BE2C (cell line): Measurements from ENCODE around the gene SLC4A8.
A peak's percentile ranks its signal among the peaks of the same experiment; 100 is the strongest.

ENCODE experiments used
- DNase-seq: peaks from one replicate; pipeline ENCODE4 v3.0.0-alpha.2; 2020
- H3K27me3 ChIP-seq: fragments of 250-450 bp; sonication (Bioruptor Pico); 2 replicates; pipeline ENCODE4 v1.5.1; 2020; ENCODE audit warnings: mild to moderate bottlenecking
- H3K36me3 ChIP-seq: fragments of 250-450 bp; sonication (Bioruptor Pico); 2 replicates; pipeline ENCODE4 v1.5.1; 2020; ENCODE audit warnings: mild to moderate bottlenecking
- H3K4me1 ChIP-seq: fragments of 250-450 bp; sonication (Bioruptor Pico); 2 replicates; pipeline ENCODE4 v1.5.1; 2020
- H3K4me3 ChIP-seq: 2 replicates; pipeline ENCODE4 v1.5.1; 2011; ENCODE audit warnings: low read depth, low read length
- H3K9me3 ChIP-seq: fragments of 250-450 bp; sonication (Bioruptor Pico); 2 replicates; pipeline ENCODE4 v1.5.1; 2020
- TF ChIP-seq, protein P1 (sequence below): IDR thresholded peaks from 2 replicates; pipeline ENCODE4 v1.5.1; 2012; ENCODE audit warnings: mild to moderate bottlenecking, low read depth, low read length

SLC4A8 gene

DNA sequence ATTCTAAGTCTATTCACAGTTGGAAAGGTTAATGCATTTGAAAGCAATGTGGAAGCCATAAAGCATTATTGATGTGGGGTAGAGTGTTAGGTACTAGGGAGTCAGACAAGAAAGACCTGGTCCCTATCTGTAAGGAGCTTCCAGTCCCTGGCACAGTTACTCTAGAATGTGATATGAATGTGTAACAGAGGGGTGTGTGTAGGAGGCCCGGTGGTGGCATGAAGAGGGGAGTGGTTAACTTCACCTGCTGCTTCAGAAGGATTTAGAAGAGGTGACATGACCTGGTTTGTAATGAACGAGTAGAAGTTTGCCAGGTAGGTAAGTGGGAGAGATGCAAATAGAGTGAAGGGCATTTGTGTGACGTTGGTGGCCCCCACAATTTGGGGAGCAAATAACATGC lies 18.3 kb upstream of the SLC4A8 start:
- no peaks in the 10 kb centered on the region for H3K27me3 ChIP-seq
- no peaks in the 10 kb centered on the region for H3K36me3 ChIP-seq
- TF ChIP-seq, protein P1, sequence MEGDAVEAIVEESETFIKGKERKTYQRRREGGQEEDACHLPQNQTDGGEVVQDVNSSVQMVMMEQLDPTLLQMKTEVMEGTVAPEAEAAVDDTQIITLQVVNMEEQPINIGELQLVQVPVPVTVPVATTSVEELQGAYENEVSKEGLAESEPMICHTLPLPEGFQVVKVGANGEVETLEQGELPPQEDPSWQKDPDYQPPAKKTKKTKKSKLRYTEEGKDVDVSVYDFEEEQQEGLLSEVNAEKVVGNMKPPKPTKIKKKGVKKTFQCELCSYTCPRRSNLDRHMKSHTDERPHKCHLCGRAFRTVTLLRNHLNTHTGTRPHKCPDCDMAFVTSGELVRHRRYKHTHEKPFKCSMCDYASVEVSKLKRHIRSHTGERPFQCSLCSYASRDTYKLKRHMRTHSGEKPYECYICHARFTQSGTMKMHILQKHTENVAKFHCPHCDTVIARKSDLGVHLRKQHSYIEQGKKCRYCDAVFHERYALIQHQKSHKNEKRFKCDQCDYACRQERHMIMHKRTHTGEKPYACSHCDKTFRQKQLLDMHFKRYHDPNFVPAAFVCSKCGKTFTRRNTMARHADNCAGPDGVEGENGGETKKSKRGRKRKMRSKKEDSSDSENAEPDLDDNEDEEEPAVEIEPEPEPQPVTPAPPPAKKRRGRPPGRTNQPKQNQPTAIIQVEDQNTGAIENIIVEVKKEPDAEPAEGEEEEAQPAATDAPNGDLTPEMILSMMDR: no peak
- no peak overlapping the region for H3K4me3 ChIP-seq
- H3K4me1 ChIP-seq: peaks cover 58% of the 10 kb centered on the region
- no peaks in the 10 kb centered on the region for H3K9me3 ChIP-seq
- DNase-seq: no peak

GRCh38 chr12:51406859-51407258 lies 17.8 kb upstream of the SLC4A8 start:
- Histone ChIP-seq H3K27me3 (no peaks in the 10 kb centered on the region), H3K4me1 (peaks cover 58% of the 10 kb centered on the region), H3K36me3 (no peaks in the 10 kb centered on the region), H3K9me3 (no peaks in the 10 kb centered on the region), H3K4me3 (no peak overlapping the region)
- TF ChIP-seq, protein P1: no peak
- DNase-seq: no peak

DNA sequence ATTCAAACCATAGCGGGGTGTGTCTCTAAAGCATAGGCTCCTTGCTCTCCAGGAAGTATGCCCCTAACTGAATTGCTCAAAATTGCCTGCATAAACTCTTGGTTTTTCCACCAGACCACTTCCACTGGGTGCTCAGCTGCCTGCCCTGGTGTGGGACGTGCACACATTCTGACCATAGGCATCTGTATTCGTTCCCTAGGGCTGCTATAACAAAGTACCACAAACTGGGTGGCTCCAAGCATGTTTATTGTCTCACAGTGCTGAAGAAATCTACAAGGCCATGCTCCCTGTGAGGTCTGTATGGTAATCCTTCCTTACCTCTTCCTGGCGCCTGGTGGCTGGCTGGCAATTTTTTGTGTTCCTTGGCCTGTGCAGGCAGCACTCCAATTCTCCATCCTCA lies 17.0 kb upstream of the SLC4A8 start:
- peaks cover 60% of the 10 kb centered on the region for H3K4me1 ChIP-seq
- TF ChIP-seq, protein P1: no peak
- H3K36me3 ChIP-seq: no peaks in the 10 kb centered on the region

GRCh38 chr12:51409846-51410245 lies 14.8 kb upstream of the SLC4A8 start:
- peaks cover 53% of the 10 kb centered on the region for H3K4me1 ChIP-seq
- no peaks in the 10 kb centered on the region for H3K9me3 ChIP-seq
- H3K27me3 ChIP-seq: no peaks in the 10 kb centered on the region
- no peaks in the 10 kb centered on the region for H3K36me3 ChIP-seq
- H3K4me3 ChIP-seq: peak overlapping the region; percentile 17; the same call in 1 of the 2 replicates
- peak; percentile 88 for DNase-seq
- TF ChIP-seq, protein P1: no peak

More for the DNA sequence above, 17.0 kb upstream of the SLC4A8 start:
- Histone ChIP-seq H3K4me3 (no peak overlapping the region), H3K27me3 (no peaks in the 10 kb centered on the region), H3K9me3 (no peaks in the 10 kb centered on the region)
- no peak for DNase-seq

DNA sequence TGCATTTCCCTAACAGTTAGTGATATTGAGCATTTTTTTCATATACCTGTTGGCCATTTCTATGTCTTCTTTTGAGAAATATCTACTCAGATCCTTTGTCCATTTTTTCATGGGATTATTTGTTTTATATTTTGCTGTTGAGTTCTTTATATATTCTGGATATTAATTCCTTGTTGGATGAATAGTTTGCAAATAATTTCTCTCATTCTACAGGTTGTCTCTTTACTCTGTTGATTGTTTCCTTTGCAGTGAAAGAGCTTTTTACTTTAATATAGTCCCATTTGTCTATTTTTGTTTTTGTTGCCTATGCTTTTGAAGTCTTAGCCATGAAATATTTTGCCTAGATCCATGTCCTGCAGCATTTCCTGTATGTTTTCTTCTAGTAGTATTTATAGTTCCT lies 11.5 kb upstream of the SLC4A8 start:
- Histone ChIP-seq H3K4me1 (peaks cover 34% of the 10 kb centered on the region), H3K36me3 (no peaks in the 10 kb centered on the region), H3K4me3 (no peak overlapping the region), H3K27me3 (no peaks in the 10 kb centered on the region), H3K9me3 (no peaks in the 10 kb centered on the region)
- TF ChIP-seq, protein P1: no peak
- no peak for DNase-seq

DNA sequence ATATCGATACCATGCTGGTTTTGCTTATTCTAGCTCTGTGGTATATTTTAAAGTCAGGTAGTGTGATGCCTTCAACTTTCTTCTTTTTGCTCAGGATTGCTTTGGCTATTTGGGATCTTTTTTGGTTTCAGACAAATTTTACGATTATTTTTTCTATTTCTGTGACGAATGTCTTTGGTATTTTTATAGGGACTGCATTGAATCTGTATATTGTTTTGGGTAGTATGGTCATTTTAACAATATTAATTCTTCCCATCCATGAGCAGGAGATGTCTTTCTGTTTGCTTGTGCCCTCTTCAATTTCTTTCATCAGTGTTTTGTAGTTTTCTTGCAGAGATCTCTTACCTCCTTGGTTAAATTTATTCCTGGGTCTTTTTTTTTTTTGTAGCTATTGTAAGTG lies 10.8 kb upstream of the SLC4A8 start:
- Histone ChIP-seq H3K36me3 (no peaks in the 10 kb centered on the region), H3K4me1 (peaks cover 36% of the 10 kb centered on the region), H3K27me3 (no peaks in the 10 kb centered on the region), H3K4me3 (no peak overlapping the region), H3K9me3 (no peaks in the 10 kb centered on the region)
- no peak for DNase-seq
- TF ChIP-seq, protein P1: no peak
